ENCODE data around the gene PRSS12.
"Not testable (repeated sequence)": the region's sequence is repeated elsewhere in the genome, so short reads cannot be mapped to it uniquely, and the experiment has no call there.

Gene PRSS12

DNA sequence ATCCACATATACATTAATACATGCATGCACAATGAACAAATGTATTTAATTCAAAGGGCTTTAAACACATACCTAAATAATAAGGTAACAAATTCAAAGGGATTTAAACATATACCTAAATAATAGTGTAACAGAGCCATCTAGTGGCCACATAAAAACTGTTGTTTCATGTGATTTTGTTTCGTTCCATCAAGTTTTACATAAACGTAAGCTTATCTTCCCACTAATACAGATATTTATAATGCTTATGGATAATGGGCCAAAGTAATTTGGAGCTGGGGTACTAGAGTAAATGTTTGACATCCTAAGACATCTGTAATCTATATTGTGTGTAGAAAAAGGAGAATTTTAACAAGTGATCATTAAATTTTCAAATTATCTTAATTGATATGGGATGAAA, 82.3 kb downstream of the PRSS12 start:
- no peak for DNase-seq

DNA sequence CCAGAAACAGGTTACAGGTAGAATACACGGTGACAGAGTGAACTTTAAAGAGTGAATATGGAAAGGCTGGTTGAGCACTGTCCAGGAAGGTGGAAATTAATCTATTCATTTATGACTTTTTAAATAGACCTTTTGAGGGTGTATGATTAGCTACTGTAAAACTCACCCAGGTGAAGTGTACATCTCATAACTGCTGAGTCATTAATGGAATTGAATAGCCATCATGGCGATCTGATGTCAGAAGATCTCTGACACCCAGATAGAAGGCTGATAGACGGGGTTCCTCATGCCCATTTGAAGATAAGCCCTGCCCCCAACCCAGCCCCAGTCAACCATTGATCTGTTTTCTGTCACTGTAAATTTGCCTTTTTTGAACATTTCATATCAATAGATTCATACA, 84.0 kb downstream of the PRSS12 start:
- DNase-seq: no peak

DNA sequence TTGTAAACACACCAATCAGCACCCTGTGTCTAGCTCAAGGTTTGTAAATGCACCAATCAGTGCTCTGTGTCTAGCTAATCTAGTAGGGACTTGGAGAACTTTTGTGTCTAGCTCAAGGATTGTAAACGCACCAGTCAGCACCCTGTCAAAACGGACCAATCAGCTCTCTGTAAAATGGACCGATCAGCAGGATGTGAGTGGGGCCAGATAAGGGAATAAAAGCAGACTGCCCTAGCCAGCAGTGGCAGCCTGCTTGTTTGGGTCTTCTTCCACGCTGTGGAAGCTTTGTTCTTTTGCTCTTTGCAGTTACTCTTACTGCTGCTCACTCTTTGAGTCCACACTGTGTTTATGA, 86.7 kb downstream of the PRSS12 start:
- DNase-seq: not testable (repeated sequence)

DNA sequence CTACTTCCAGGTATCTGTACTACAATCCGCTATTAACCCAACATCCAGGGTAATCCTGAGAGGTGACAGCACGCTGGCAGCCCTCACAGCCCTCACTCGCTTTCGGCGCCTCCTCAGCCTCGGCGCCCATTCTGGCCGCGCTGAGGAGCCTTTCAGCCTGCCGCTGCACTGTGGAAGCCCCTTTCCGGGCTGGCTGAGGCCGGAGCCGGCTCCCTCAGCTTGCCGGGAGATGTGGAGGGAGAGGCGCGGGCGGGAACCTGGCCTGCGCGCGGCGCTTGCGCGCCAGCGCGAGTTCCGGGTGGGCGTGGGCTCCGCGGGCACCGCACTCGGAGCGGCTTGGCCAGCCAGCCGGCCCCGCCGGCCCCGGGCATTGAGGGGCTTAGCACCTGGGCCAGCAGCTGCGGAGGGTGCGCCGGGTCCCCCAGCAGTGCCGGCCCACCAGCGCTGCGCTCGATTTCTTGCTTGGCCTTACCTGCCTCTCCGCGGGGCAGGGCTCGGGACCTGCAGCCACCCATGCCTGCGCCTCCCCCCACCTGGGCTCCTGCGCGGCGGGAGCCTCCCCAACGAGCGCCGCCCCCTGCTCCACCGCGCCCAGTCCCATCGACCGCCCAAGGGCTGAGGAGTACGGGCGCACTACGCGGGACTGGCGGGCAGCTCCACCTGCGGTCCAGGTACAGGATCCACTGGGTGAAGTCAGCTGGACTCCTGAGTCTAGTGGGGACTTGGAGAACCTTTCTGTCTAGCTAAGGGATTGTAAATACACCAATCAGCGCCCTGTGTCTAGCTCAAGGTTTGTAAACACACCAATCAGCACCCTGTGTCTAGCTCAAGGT, 87.3 kb downstream of the PRSS12 start:
- no peak for DNase-seq

DNA sequence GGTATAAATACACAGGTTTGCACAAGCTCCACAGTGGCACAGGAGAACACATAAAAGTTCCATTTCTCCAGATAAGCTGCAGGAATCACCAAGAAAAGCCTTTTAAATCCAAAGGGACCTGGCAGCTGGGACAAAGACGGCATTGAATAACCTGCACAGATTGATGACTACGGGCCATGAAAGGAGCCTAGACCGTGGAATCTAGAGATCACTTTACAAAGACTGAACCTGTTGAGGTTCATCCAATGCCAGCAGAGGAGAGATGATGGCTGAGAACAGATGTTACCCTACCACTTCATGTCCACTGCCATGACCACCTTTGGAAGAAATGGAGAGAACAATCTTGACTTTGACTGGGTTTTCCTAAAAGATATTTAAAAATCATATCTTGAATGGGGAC, 88.7 kb downstream of the PRSS12 start:
- no peak for DNase-seq

DNA sequence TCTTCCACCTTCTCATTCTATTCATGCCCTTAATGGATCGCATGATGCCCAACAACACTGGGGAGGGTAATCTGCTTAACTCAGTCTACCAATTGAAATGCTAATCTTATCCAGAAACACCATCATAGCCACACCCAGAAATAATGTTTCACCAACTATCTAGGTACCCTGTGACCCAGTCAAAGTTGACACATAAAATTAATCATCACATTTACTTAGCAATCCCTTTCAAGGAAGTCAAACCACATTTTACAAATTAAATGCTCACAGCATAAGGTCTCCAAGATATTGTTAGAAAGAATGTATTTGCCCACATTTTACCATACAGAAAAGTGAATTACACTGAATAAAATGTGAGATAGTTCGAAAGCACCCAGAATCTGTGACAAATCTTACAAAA, 92.5 kb downstream of the PRSS12 start:
- DNase-seq: no peak

DNA sequence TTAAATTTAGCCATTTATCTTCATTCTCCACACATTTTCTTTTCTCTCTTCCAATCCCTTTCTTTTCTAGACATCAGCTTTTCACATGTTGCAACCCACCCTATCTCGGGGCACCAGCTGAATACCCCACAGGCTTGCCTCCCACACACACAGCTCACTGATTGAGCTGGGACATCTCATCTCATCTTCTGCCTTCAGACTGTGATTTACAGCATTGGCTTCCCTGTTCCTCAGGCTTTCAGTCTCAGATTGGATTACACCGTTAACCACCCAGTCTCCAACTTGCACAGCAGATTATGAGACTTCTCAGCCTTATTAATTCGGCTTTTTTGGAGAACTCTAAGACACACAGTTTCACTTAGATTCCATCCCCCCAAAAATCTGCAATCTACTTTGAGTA, 93.7 kb downstream of the PRSS12 start:
- no peak for DNase-seq

DNA sequence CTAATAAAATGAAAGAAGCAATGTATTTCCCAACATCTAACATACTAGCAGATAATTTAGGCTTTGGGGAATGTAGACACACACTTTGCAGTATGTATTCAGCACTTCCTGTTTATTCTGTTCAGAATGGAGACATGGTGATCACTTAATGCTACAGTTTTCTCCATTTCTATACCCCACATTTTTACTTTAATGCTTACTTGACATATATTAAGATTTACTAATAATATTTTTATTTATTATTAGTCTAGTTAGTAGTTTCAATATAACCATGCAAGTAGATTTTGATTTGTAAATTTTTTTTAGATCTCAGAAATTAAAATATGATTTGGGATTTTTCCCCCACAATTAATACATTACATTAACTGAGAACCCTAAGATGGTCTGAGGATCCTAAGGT, 98.4 kb downstream of the PRSS12 start:
- DNase-seq: no peak

DNA sequence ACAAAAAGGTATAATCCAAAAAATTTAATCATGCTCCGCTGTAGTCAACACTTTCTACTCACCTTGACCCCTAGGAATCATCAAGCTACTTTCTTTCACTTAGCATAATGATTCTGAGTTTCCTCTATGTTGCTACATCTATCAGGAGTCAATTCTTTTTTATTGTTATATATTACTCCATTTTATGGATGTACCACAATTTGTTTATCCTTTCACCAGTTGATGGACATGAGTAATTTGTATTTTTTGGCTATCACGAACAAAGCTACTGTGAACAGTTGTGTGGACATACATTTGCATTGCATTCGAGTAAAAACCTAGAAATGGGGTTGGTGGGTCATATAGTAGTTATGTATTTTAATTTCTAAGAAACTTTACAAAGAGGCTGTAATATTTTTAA, 102.9 kb downstream of the PRSS12 start:
- DNase-seq: no peak

DNA sequence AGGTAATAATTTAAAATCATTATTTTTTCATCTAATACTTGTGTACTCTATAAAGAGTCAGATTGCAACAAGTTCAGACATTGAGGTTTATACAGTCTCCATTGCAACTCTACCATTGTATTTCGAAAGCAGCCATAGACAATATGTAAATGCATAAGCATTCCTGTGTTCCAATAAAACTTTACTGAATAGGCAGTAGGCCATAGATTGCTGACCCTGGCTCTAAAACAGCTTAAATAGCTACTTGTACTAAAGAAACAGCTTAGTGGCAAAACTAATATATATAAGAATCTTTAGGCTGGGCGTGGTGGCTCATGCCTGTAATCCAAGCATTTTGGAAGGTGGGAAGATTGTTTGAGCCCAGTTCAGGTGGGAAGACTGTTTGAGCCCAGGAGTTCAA, 115.3 kb downstream of the PRSS12 start:
- no peak for DNase-seq

DNA sequence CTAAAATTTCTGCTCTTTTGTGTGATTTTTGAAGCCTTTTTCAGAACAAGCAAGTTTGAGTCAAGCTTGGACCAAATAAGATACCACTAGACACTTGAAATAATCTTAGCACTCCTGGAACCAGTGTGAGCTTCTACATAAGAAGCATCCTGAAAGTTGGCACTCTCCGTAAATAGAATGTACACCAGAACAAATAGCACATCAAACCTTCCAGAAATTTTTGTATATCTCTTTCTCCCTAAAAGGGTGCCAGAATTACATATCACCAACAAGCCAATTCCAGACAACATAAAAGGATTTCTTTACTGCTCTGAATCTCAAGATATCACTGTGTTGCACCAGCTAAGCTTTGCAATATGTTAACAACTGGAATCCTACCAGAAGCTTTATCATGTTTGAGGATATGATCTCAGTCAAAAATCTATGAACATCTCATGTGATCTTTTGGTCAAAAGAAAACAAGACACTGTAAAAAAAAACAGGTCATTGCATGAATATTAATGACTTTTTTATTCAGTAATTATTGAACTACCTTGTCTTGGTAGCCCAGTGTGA, 117.2 kb downstream of the PRSS12 start:
- DNase-seq: no peak

Measured in T1000 (cell line).